ENCODE results near the gene CHST8.

The CHST8 gene

DNA sequence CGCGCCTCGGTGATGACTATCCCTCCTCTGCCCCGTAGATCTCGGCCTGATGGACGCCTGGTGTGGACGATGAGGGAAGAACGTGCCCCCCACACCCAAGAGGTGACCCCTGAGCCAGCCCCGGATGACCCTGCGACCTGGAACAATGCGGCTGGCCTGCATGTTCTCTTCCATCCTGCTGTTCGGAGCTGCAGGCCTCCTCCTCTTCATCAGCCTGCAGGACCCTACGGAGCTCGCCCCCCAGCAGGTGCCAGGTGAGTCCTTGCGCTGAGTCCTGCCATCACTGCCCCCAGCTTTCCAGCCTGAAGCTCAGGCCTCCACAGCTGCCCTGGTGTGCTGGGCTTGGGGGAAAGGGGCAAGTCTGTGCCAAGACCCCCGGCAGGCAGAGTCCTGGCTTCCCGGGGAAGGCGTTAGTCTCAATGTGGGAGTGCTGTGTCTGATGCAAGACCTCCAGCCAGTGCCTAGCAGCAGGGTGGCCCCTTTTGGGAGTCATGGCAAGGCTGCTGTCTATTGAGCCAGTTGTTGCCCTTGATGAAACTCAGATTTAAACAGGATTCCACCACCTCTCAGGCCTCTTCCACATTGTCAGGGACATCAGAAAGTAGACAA is 67.5 kb downstream of the CHST8 start:
- Histone ChIP-seq H3K4me3 (ENCODE audit: low read length) (no peak overlapping the region), H3K9me3 (ENCODE audit: control insufficient read depth, insufficient read depth, low read length) (no peaks in the 10 kb centered on the region), H3F3A (ENCODE audit: control insufficient read depth, insufficient read depth) (no peaks in the 10 kb centered on the region), H3K27ac (ENCODE audit: low read depth, low read length) (no peak overlapping the region), H3K36me3 (ENCODE audit: control insufficient read depth, low read length) (no peaks in the 10 kb centered on the region), H3K4me2 (ENCODE audit: low read length) (no peak overlapping the region), H3K4me1 (ENCODE audit: control insufficient read depth, low read length) (no peaks in the 10 kb centered on the region), H3K79me2 (ENCODE audit: control insufficient read depth, low read length) (no peaks in the 10 kb centered on the region), H3K27me3 (ENCODE audit: control insufficient read depth, low read length) (no peaks in the 10 kb centered on the region), H3K9me2 (replicated peaks; ENCODE audit: control insufficient read depth, low read length) (no peaks in the 10 kb centered on the region), H4K20me1 (ENCODE audit: control insufficient read depth, insufficient read depth, low read depth, low read length) (no peaks in the 10 kb centered on the region)
- TF ChIP-seq EZH2phosphoT487 (IDR thresholded peaks at IDR 0.05; ENCODE audit: borderline replicate concordance, low read length) (no peak), CTCF (IDR thresholded peaks at IDR 0.05; ENCODE audit: low read depth, low read length, poor library complexity, severe bottlenecking) (no peak)

GRCh38 chr19:33689868-33690267 is 68.1 kb downstream of the CHST8 start:
- no peak overlapping the region for H3K4me3 ChIP-seq (ENCODE audit: low read length)
- H3K4me2 ChIP-seq (ENCODE audit: low read length) = no peak overlapping the region
- TF ChIP-seq EZH2phosphoT487 (IDR thresholded peaks at IDR 0.05; ENCODE audit: borderline replicate concordance, low read length) (no peak), CTCF (IDR thresholded peaks at IDR 0.05; ENCODE audit: low read depth, low read length, poor library complexity, severe bottlenecking) (no peak)
- H3K36me3 ChIP-seq (ENCODE audit: control insufficient read depth, low read length) = no peaks in the 10 kb centered on the region
- no peaks in the 10 kb centered on the region for H3K27me3 ChIP-seq (ENCODE audit: control insufficient read depth, low read length)
- no peaks in the 10 kb centered on the region for H3K9me2 ChIP-seq (replicated peaks; ENCODE audit: control insufficient read depth, low read length)
- H3K4me1 ChIP-seq (ENCODE audit: control insufficient read depth, low read length) = no peaks in the 10 kb centered on the region
- no peak overlapping the region for H3K27ac ChIP-seq (ENCODE audit: low read depth, low read length)
- H4K20me1 ChIP-seq (ENCODE audit: control insufficient read depth, insufficient read depth, low read depth, low read length) = no peaks in the 10 kb centered on the region
- no peaks in the 10 kb centered on the region for H3K9me3 ChIP-seq (ENCODE audit: control insufficient read depth, insufficient read depth, low read length)
- H3K79me2 ChIP-seq (ENCODE audit: control insufficient read depth, low read length) = no peaks in the 10 kb centered on the region
- H3F3A ChIP-seq (ENCODE audit: control insufficient read depth, insufficient read depth) = no peaks in the 10 kb centered on the region

GRCh38 chr19:33690378-33691029 is 68.8 kb downstream of the CHST8 start:
- H3K27ac ChIP-seq (ENCODE audit: low read depth, low read length) = no peak overlapping the region
- no peak for TF ChIP-seq CTCF (IDR thresholded peaks at IDR 0.05; ENCODE audit: low read depth, low read length, poor library complexity, severe bottlenecking)
- no peak for TF ChIP-seq EZH2phosphoT487 (IDR thresholded peaks at IDR 0.05; ENCODE audit: borderline replicate concordance, low read length)
- H3K36me3 ChIP-seq (ENCODE audit: control insufficient read depth, low read length) = no peaks in the 10 kb centered on the region
- no peak overlapping the region for H3K4me3 ChIP-seq (ENCODE audit: low read length)
- no peak overlapping the region for H3K4me2 ChIP-seq (ENCODE audit: low read length)
- H3F3A ChIP-seq (ENCODE audit: control insufficient read depth, insufficient read depth) = no peaks in the 10 kb centered on the region
- no peaks in the 10 kb centered on the region for H3K9me2 ChIP-seq (replicated peaks; ENCODE audit: control insufficient read depth, low read length)
- H3K4me1 ChIP-seq (ENCODE audit: control insufficient read depth, low read length) = no peaks in the 10 kb centered on the region
- no peaks in the 10 kb centered on the region for H3K9me3 ChIP-seq (ENCODE audit: control insufficient read depth, insufficient read depth, low read length)
- no peaks in the 10 kb centered on the region for H4K20me1 ChIP-seq (ENCODE audit: control insufficient read depth, insufficient read depth, low read depth, low read length)
- no peaks in the 10 kb centered on the region for H3K27me3 ChIP-seq (ENCODE audit: control insufficient read depth, low read length)
- no peaks in the 10 kb centered on the region for H3K79me2 ChIP-seq (ENCODE audit: control insufficient read depth, low read length)

Measured in DOHH2 (cell line).